Epidermal melanocyte (primary cell): Measurements from ENCODE around the gene CYBB.
"Not testable (repeated sequence)": the region's sequence is repeated elsewhere in the genome, so short reads cannot be mapped to it uniquely, and the experiment has no call there.

Source experiments
- DNase-seq: peaks from one replicate; pipeline ENCODE4 v3.0.0; 2011; ENCODE audit warnings: low spot score; ENCODE audit not compliant: insufficient read length

Gene CYBB

DNA sequence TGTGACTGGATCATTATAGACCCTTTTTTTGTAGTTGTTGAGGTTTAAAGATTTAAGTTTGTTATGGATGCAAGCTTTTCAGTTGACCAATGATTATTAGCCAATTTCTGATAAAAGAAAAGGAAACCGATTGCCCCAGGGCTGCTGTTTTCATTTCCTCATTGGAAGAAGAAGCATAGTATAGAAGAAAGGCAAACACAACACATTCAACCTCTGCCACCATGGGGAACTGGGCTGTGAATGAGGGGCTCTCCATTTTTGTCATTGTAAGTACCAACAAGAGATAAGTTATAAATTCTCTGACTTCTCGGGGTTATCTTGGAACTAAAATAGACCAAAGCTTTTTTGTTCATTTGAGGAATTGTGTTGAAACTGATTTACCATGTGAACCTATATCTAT lies at the start of gene CYBB:
CYBB (plus strand) TSS at position 203 of the 400 bp plus-strand sequence; CDS start at position 222, 19 bp downstream.
- DNase-seq: no peak

DNA sequence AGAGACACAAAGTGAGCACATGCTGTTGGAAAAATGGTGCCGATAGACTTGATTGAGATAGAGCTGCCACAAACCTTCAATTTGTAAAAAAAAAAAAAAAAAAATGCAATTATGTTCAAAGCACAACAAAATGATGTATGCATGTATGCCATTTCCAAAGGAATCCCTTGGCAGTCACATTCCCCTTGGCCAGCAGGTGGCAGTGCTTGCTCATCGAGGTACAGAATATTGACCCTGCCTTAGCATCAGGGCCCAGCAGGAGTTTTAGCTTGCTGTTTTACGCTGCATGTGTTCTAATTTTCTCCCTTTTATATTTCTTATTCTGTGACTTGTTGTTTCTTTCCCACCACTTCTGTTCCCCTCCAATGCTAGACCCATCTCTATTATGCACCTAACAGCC lies 34.5 kb upstream of the CYBB start:
- DNase-seq: peak; percentile 30

DNA sequence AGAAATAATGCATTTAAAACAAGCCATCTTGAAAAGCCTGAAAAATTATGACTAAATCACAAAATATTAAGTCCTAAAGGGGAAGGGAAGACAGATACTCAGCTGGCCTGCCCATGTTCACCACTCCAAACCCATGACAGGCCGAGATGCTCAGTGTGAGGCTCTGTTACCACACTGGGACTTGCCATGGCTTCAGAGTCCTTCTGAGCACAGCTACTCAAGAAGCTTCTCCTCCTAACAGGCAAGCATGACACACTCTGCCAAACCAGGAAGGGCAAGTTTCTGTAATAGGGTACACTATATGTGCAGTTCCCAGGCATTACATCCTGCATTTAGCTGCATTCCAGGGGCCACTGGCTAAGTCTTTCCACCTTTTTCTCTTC lies 34.0 kb upstream of the CYBB start:
- DNase-seq: no peak

DNA sequence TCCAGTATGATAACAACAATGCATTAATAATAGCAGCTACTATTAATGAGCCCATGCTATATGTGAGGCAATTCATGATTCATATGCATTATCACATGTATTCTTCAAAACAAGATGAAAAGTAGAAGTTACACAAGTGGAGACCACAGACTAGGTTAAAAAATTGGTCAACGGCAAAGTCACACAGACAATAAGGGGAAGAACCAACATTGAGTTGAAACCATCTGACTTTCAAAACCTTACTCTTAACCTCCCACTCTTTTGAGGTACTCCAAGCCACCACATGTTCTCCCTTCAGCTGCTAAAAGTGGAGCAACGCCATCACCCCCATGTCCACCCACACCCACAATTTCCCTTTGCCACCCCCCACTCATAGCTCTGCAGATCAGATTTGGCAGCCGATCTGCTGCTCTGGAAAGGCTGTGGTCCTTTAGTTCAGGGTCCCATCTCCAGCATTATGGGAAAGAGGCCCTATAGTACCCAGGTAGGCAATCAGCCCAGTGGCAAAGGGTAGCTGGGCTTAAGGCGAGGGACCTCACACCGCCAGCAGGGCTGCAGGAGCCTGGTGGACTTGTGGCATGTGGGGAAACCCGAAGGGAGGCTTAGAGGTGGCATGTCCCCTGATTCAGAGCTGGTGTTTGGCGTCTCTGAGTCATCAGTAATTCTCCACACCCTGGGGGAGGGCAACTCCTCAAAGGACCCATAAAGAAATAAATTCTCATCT lies 33.5 kb upstream of the CYBB start:
- no peak for DNase-seq

DNA sequence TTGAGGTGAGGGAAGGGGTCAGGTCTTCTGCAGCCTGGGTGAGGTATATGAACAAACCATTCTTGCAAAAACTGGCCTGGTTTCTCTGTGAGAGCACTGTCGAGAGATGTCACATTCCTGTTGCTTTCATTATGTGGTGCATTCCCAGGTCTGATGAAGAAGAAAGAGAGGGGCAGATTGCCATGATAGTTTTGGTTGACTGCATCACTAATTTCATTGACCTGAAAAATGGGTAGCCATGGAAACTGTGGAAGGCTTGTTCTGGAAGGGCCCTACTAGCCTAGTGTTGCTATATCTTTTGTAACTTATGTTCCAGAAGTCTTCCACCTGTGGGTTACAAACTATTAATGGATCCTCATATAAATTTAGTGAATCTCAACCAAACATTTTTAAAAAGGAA lies 32.9 kb upstream of the CYBB start:
- no peak for DNase-seq

DNA sequence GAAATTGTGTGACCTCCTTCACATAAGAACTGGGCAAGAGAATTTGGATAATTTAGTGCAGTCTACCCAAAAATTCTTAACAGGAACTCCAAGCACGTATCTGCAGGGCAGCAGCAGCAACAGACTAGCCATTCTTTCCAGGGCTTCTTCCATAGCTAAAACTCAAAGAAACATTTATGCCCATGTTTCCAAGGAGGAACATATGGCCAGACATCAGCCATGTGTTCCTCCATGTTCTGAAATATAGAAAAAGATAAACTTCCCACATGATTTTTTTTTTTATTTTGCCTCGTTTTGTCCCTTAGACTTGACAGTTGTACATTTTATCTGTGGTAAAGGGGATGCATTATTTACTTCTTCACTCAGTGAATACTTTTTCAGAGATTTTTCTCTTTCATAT lies 27.6 kb upstream of the CYBB start:
- DNase-seq: no peak

DNA sequence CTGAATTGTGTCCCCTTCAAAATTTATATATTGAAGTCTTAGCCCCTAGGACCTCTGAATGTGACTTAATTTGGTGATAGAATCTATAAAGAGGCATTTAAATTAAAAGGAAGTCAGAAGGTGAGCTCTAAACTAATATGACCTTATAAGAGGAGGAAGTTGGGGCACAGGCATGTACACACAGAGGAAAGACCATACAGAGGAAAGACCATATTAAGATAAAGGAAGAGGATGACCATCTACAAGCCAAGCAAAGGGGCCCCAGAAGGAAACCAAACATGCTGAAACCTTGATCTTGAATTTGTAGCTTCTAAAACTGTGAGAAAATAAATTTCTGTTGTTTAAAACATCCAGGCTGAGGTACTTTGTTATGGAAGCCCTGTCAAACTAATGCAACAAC lies 26.9 kb upstream of the CYBB start:
- DNase-seq: no peak

DNA sequence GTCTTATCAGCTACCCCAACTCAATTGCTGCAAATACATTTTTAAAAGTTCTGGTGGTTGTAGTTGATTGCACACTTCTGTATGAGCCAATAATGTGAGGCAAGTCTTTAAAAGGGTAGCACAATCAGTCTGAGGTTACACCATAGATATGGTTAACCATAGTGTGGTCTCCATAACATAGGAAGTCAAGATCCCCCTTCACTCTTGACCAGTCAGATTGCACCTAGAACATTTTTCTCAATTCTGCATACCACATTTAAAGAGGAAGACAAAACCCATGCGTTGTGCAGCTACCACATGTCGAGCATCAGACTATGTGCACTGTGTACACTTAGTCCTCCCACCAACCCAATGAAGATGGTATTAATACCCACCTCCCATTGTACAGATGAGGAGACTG lies 26.5 kb upstream of the CYBB start:
- no peak for DNase-seq

DNA sequence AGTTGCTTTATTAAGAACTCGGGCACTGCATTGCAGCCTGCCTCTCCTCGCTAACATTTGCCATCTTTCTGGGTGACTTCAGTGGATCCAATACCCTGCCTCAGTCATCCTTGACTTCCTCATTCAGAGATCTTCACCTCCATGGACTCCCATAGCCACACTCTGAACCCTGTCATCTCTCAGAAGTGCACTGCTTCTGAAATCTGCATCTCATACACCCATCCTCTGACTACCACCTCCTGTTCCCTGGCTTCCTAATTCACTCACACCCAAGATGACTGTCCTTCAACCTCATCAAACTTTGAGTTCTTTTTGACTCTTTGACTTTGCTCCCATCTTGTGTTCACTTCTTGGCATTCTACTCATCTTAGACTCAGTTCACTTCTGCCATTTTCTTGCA lies 25.3 kb upstream of the CYBB start:
- DNase-seq: no peak

DNA sequence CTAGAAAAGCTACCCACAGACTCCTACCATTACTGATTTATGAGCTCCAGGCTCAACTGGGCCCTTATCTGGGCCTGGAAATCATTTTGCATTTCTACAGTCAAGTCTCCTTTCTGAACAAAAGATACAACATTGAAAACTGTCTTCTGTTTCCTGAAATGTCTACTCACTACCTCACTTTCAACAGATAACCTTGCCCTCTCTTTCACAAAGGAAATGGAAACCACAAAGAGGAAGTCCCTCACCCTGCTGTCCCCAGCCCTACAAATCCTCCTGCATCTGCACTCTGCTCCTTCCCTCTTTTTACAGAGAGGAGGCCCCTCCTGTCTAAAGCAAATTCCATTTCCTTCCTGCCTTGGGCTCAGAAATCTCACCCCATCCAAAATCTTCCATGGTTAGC lies 24.8 kb upstream of the CYBB start:
- DNase-seq: no peak

DNA sequence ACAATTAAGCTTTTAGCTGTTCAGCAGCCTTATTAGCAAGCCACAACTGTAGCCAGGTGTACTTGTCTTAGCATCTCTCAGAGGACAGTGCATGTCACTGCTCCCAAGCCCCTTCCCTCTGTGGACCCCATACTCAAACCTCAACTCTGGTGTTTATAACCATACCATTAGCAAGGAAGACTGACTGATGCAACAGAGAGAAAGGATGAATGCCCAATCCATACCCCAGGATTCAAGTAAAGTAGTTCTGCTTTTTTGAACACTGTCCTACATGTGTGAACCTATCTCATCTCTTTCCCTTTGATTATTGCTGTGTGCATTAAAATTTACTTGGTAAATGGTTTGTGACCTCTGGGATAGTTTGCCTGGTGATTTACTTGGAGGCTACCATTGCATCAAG lies 22.8 kb upstream of the CYBB start:
- DNase-seq: no peak

DNA sequence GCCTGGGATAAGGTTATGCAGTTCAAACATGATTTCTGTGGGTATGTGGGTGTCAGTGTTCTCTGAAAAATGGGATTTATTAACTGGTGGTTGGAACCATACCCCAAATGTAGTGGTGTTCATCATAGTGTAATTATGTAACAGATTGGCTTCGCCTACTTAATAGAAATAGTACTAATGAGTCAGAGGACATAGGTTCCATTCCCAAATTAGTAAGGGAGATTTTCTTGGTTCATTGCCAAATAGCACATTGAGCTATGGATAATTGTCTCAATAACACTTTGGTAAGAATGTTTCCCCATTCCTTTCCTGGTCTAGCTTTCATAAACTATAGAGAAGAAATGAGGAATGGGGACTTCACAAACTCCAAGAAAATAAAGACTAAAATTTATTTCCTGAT lies 20.5 kb upstream of the CYBB start:
- no peak for DNase-seq

DNA sequence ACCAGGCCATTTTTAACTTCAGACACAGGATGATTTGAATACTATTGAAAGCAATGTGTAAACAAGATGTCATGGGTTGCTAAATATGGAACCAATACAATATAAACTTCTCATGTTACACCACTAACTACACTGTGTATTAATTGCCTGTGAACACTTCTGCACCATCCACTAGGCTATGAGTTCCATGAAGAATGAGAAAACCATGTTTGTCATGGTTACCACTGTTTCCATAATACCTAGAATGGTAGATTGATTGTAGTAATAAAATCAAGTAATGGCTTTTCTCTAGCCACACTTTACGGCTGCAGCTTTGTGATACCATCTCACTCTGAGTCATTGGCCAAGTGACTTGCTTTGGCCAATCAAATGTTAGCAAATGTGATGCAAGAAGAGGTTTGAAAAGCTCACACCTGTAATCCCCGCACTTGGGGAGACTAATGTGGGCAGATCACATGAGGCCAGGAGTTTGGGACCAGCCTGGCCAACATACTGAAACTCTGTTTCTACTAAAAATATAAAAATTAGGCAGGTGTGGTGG lies 19.9 kb upstream of the CYBB start:
- DNase-seq: no peak

DNA sequence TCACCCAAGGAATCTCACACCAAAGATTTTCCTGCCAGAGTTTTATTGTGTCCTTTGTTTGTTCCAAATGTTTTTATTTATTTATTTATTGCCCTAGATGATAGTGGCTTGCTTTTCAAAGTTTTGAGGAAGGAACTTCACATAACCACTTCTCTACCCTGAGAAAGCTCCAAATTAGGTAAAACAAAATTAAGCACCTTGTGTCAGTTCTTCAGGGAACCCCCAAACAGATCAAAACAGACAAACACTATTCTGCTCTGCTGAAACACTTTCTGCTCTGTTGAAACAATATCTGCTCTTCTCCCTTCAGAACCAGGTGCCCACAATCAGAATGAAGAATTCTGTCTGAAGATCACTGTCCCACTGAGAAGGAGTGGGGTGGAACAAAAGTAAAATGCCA lies 16.5 kb upstream of the CYBB start:
- DNase-seq: no peak

DNA sequence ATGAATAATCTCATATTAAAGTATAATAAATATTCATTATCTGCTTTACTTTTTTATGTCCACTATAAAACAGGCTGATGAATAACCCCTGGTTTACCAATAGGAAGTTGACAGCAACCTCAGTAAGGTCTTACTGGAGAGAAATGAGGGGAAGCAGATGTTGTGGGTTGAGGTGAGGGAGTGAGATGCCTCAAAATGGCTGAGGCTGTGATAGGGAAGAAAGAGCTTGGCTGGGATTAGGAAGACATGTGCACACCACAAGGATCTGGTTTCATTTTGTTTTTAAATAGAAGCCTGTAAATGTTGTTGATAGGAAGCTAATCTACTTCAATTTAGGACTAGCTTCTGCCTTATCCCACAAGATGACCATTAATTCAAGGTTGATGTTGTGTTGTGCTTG lies 14.4 kb upstream of the CYBB start:
- no peak for DNase-seq

DNA sequence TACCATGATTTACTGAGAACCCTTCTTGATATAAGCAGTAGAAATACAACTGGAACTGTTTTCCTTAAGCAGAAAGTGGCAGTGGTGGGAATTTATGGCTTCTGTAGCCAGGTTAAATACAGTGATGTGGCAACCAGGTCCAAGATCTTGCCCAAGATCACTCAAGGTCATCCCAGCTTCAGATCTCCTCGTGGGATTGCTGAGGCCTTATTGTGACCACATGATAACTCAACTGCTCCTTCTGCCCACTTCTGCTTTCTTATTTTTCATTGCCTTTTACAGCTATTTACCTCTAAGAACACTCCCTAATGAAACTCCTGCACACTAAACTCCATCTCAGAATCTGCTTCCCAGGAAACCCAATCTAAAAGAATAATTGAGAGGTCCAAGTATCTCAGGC lies 12.4 kb upstream of the CYBB start:
- no peak for DNase-seq

DNA sequence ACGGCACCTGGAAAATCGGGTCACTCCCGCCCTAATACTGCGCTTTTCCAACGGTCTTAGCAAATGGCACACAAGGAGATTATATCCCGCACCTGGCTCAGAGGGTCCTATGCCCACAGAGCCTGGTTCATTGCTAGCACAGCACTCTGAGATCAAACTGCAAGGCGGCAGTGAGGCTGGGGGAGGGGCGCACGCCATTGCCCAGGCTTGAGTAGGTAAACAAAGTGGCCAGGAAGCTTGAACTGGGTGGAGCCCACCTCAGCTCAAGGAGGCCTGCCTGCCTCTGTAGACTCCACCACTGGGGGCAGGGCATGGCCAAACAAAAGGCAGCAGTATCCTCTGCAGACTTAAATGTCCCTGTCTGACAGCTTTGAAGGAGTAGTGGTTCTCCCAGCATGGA lies 11.0 kb upstream of the CYBB start:
- not testable (repeated sequence) for DNase-seq

DNA sequence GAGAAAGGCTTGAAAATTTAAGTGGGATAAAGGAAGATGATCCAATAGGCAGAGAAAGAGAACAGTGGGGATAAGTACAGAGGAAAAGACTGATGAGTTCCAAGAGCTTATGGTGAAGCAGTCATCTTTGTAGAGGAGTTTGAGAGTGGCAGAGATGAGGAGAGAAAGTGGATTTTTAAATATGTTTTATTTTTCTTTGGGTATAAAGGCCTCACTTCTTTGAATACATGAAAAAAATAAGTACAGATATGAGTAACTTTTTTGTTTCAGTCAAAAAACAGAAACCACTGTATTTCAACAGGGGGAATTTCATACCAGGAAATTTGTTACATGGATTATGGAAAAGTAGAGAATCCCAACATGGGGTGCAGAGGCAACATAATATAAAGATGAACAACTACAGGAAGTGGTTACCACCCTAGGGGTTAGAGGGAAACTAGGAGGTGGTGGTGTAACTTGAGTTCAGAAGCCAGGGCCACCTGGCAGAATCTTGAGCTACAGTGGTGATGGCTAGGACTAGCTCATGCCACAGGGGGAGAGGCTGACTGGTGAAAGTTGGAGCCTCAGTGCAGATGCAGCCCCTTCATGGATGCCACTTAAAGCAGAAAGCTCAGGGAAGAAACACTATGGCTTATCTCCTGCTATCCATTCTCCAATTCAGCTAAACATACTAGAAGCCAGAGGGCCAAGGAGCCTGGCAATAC lies 3.4 kb upstream of the CYBB start:
- DNase-seq: no peak

DNA sequence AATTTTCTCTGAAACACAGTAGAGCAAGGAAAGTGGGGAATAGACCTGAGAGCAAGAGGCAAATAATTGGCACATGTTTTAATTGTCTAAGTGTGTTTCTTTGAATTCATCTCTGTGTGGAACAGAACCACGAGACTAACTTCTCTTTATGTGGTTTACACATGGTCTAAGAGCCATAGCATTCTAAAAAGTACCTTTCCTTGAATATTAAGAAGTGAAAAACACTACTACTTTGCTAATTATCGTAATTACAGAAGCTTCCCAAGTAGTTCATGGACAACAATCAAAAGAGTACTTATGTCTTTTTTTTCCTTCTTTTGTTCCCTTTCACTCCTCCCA lies 2.9 kb upstream of the CYBB start:
- no peak for DNase-seq

DNA sequence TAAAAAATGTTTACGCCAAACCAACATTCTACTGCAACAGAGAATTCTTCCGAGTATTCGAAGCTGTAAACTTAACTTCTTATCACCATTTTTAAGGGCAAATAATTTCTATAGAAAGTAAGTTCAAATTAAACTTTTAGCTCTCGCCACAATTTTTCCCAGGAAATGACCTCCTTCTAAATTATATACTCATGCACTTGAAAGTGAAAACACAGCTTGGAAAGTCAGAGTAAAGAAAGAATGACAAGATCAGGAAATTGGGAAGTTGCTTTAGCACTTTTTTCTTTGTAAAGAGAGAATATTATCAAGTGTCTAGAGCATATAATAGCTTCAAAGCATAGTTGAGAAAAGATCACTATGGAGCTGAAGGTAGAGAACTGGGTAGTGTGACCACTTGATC lies 1.2 kb downstream of the CYBB start:
- DNase-seq: no peak

DNA sequence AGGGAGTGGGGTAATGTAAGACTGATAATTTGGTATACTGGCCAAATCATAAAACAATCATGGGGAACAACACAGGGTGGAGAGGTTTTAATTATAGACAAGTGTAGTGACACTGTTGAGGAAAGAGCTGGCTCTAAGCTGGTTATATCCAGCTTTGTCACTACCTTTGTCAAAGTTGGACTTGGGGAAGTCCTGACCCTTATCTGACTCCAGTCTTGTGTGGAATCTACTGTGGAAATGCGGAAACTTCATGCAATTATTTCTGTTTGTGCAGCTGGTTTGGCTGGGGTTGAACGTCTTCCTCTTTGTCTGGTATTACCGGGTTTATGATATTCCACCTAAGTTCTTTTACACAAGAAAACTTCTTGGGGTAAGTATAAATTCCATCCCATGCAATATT lies 2.0 kb downstream of the CYBB start:
- DNase-seq: no peak

DNA sequence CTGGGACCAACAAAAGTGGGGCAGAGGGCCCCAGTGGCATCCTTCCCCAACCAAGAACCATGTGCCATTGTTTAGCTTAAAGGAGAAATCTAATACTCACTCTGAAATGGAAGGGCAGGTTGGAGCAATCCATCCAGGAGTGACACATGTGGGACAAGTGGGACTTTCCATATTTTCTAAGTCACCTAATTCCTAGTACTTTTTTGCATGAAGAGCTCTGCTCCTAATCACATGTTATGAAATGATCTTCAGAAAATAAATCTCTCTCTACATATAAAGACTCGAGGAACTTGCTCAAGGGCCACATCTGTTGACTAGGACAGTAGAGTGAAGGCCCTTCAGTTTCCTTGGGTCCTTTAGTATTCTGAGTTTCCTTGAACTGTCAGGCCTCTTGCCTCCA lies 2.5 kb downstream of the CYBB start:
- DNase-seq: no peak

DNA sequence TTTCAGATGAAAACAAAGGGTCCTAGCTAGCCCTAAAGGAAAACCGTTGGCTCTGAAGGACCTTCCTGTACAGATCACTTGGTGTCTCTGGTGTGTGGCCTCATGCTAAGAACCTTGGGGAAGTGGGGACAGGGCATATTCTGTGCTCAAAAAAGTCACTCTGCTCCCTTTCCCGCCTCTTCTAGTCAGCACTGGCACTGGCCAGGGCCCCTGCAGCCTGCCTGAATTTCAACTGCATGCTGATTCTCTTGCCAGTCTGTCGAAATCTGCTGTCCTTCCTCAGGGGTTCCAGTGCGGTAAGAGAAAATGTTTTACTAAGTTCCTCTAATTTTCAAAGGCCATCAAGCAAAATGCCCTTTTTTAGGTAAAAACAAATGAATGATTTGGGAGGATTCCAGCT lies 3.4 kb downstream of the CYBB start:
- no peak for DNase-seq
